ENCODE measurements around the gene KIAA1328. TPM values are rescaled to one million over a fixed set of nuclear protein-coding genes. Genes with fewer than 3 reads are reported as not detected.

Gene KIAA1328
- total RNA-seq, 1 donor from 2014 or later = 17.2 TPM

DNA sequence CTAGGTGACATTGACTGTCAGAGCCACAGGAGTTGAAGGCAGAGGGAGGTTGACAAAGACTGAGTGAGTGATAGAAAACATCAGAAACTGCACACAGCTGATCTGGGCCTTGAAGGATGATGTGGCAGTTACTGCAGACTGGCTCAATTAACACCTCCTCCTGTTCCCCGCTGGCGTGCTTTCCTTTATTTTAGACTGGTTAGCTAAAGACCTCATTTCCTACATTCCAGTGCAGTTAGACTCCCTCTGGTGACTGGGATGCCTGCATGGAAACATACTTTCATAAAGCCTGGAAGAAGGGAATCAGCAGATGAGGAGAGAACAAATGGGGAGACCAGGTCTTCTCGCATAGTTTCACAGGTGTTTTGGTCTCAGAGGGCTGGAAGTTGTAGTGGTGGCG, 7.2 kb upstream of the KIAA1328 start:
- DNase-seq (ENCODE audit: extremely low spot score in 2 of 2) = no peak
- intact Hi-C loops (cut with DNase I) = no loop called here
- Histone ChIP-seq H3K27ac (no peak overlapping the region), H3K4me1 (no peaks in the 10 kb centered on the region), H3K27me3 (no peaks in the 10 kb centered on the region), H3K9me3 (no peaks in the 10 kb centered on the region), H3K36me3 (peaks cover 0 to 10% of the 10 kb centered on the region in 2 donors), H3K4me3 (no peak overlapping the region)
- TF ChIP-seq POLR2A (IDR thresholded peaks at IDR 0.05) (no peak), POLR2AphosphoS5 (IDR thresholded peaks at IDR 0.05; ENCODE audit: insufficient read depth in 1 of 2, low read depth in 1 of 2) (no peak), CTCF (IDR thresholded peaks at IDR 0.05) (no peak)

GRCh38 chr18:36825526-36825925, 3.4 kb upstream of the KIAA1328 start:
- Histone ChIP-seq H3K36me3 (no peaks in the 10 kb centered on the region), H3K9me3 (no peaks in the 10 kb centered on the region), H3K4me3 (no peak overlapping the region), H3K4me1 (peaks cover 22% of the 10 kb centered on the region), H3K27me3 (no peaks in the 10 kb centered on the region), H3K27ac (no peak overlapping the region)
- TF ChIP-seq POLR2AphosphoS5 (IDR thresholded peaks at IDR 0.05; ENCODE audit: insufficient read depth in 1 of 2, low read depth in 1 of 2) (no peak), POLR2A (IDR thresholded peaks at IDR 0.05) (no peak), CTCF (IDR thresholded peaks at IDR 0.05) (no peak)
- DNase-seq (ENCODE audit: extremely low spot score in 2 of 2) = no peak
- intact Hi-C loops (cut with DNase I) = no loop called here

DNA sequence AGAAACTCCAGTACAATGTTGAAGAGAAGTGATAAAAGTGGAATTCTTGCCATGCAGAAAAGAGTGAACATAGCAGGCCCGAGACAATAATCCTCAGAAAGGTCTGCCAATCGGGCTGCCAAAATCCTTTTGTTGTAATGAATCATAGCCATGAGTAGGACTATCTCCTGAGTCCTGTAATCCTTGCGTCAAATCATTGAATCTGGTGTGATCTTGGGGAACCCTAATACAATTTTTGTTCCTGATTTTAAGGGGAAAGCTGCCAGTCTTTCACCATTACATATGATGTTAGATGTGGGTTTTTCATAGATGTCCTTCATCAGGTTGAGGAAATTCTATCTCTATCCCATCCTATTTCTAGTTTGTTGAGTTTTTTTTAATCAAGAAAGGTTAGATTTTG, 2.4 kb upstream of the KIAA1328 start:
- TF ChIP-seq POLR2AphosphoS5 (IDR thresholded peaks at IDR 0.05; ENCODE audit: insufficient read depth in 1 of 2, low read depth in 1 of 2) = no peak
- TF ChIP-seq CTCF (IDR thresholded peaks at IDR 0.05) = no peak
- no peak for TF ChIP-seq POLR2A (IDR thresholded peaks at IDR 0.05)
- no peaks in the 10 kb centered on the region for H3K36me3 ChIP-seq
- H3K4me1 ChIP-seq = peaks cover 33% of the 10 kb centered on the region
- H3K27me3 ChIP-seq = no peaks in the 10 kb centered on the region
- DNase-seq (ENCODE audit: extremely low spot score in 2 of 2) = no peak
- no peak overlapping the region for H3K27ac ChIP-seq
- H3K9me3 ChIP-seq = no peaks in the 10 kb centered on the region
- no peak overlapping the region for H3K4me3 ChIP-seq
- intact Hi-C loops (cut with DNase I) = no loop called here

DNA sequence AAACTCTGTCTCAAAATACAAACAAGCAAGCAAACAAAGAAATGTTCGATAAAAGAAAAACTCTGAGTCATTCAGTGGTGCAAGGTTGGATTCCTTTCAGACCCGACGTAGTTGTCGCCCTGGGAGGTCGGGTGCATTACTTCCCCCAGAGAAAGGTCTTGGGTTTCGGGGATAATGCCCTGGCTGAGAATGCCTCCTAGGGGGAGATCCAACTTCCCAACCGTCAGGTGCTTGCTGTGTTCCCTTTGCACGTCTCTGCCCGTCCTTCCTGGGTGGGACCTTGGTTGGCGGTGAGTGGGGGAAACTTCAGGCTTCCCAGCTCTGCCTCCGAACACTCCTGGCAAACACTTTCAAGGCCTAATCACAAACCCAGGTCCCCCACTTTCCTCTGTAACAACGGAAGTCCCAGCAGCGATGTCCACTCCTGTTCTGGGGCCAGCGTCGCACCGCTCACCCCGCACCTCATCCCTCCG, 734 bp upstream of the KIAA1328 start:
- no peak for TF ChIP-seq CTCF (IDR thresholded peaks at IDR 0.05)
- TF ChIP-seq POLR2AphosphoS5 (IDR thresholded peaks at IDR 0.05; ENCODE audit: insufficient read depth in 1 of 2, low read depth in 1 of 2) = no peak
- intact Hi-C loops (cut with DNase I) = no loop called here
- H3K27ac ChIP-seq = peak overlapping the region; percentile 84
- H3K4me3 ChIP-seq = peak overlapping the region; percentile 81 to 95
- H3K9me3 ChIP-seq = no peaks in the 10 kb centered on the region
- peaks cover 34% of the 10 kb centered on the region for H3K4me1 ChIP-seq
- no peaks in the 10 kb centered on the region for H3K27me3 ChIP-seq
- no peaks in the 10 kb centered on the region for H3K36me3 ChIP-seq
- no peak for DNase-seq (ENCODE audit: extremely low spot score in 2 of 2)

- Histone ChIP-seq H3K27me3 (no peaks in the 10 kb centered on the region), H3K9me3 (no peaks in the 10 kb centered on the region), H3K27ac (peak overlapping the region; percentile 84), H3K4me3 (peak overlapping the region; percentile 81 to 95), H3K4me1 (peaks cover 34% of the 10 kb centered on the region), H3K36me3 (no peaks in the 10 kb centered on the region)
- TF ChIP-seq CTCF (IDR thresholded peaks at IDR 0.05) (no peak), POLR2A (IDR thresholded peaks at IDR 0.05) (no peak), POLR2AphosphoS5 (IDR thresholded peaks at IDR 0.05; ENCODE audit: insufficient read depth in 1 of 2, low read depth in 1 of 2) (no peak)
- no peak for DNase-seq (ENCODE audit: extremely low spot score in 2 of 2)
- intact Hi-C loops (cut with DNase I) = no loop called here
These were observed 633 bp downstream of the KIAA1328 start for GRCh38 chr18:36829362-36830157.

Measured in vagina (tissue), 2 donors.